ENCODE data around the gene PCDHGA12. TPM values are rescaled to one million over a fixed set of nuclear protein-coding genes. Genes with fewer than 3 reads are reported as not detected.
"Not testable (repeated sequence)": the region's sequence is repeated elsewhere in the genome, so short reads cannot be mapped to it uniquely, and the experiment has no call there.

PCDHGA12 gene
- total RNA-seq: 10 to 100 TPM; 16.2 to 26.0 TPM

DNA sequence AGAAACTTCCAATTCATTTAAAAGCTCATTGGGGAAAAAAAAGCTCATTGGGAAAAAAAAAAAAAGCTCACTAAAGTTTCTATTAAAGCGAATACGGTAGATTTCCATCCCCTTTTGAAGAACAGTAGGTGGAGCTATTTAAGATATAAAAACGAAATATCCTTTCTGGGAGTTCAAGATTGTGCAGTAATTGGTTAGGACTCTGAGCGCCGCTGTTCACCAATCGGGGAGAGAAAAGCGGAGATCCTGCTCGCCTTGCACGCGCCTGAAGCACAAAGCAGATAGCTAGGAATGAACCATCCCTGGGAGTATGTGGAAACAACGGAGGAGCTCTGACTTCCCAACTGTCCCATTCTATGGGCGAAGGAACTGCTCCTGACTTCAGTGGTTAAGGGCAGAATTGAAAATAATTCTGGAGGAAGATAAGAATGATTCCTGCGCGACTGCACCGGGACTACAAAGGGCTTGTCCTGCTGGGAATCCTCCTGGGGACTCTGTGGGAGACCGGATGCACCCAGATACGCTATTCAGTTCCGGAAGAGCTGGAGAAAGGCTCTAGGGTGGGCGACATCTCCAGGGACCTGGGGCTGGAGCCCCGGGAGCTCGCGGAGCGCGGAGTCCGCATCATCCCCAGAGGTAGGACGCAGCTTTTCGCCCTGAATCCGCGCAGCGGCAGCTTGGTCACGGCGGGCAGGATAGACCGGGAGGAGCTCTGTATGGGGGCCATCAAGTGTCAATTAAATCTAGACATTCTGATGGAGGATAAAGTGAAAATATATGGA lies at the start of gene PCDHGA12:
Gene PCDHGA12, plus strand, starts transcription at position 176 of the 782 bp plus-strand sequence. Its CDS starts 253 bp downstream, at position 429.
- TF ChIP-seq, protein P1, sequence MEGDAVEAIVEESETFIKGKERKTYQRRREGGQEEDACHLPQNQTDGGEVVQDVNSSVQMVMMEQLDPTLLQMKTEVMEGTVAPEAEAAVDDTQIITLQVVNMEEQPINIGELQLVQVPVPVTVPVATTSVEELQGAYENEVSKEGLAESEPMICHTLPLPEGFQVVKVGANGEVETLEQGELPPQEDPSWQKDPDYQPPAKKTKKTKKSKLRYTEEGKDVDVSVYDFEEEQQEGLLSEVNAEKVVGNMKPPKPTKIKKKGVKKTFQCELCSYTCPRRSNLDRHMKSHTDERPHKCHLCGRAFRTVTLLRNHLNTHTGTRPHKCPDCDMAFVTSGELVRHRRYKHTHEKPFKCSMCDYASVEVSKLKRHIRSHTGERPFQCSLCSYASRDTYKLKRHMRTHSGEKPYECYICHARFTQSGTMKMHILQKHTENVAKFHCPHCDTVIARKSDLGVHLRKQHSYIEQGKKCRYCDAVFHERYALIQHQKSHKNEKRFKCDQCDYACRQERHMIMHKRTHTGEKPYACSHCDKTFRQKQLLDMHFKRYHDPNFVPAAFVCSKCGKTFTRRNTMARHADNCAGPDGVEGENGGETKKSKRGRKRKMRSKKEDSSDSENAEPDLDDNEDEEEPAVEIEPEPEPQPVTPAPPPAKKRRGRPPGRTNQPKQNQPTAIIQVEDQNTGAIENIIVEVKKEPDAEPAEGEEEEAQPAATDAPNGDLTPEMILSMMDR (IDR thresholded peaks at IDR 0.05): no peak
- ATAC-seq (ENCODE audit: insufficient number of reproducible peaks, low FRiP score, low read depth) (no peak), DNase-seq (ENCODE audit: low spot score) (no peak)
- Histone ChIP-seq H3K4me1 (ENCODE audit: control insufficient read depth in 1 of 2, low read depth in 2 of 2) (no peaks in the 10 kb centered on the region), H3K9me3 (peaks cover 93% of the 10 kb centered on the region), H3K36me3 (no peaks in the 10 kb centered on the region), H3K27ac (no peak within 1 kb of the TSS), H3K27me3 (replicated peaks; ENCODE audit: insufficient read depth) (no peaks in the 10 kb centered on the region), H3K4me3 (peak within 1 kb of the TSS; percentile 57)

DNA sequence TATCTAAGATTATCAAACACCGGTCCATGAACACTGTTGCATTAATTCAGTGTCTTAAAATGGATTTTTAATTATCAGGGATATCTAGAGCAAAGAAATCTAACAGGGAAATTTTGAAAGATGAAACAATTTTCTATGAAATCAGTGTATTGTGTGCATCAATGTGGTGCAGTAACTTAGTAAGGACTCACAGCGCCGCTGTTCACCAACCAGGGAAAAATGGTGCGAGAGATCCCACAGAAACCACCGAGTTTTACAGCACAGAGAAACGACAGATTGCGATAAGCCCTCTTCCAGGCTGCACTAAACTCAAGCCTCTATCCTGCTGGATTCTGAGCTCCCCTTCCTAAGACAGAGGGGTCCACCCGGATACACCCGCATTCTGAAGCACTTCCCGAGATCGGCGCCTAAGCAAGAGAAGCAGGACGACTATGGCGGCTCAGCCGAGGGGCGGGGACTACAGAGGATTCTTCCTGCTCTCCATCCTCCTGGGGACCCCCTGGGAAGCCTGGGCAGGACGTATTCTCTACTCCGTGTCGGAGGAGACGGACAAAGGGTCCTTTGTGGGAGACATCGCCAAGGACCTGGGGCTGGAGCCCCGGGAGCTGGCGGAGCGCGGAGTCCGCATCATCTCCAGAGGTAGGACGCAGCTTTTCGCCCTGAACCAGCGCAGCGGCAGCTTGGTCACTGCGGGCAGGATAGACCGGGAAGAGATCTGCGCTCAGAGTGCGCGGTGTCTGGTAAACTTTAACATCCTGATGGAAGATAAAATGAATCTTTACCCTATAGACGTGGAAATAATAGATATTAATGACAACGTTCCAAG lies 47.6 kb upstream of the PCDHGA12 start, which contains the start of gene PCDHGA7:
Gene PCDHGA7, plus strand, starts transcription at position 274 of the 826 bp plus-strand sequence. Its CDS starts 158 bp downstream, at position 432.
- no peak for ATAC-seq (ENCODE audit: insufficient number of reproducible peaks, low FRiP score, low read depth)
- H3K27ac ChIP-seq: no peak within 1 kb of the TSS
- no peaks in the 10 kb centered on the region for H3K4me1 ChIP-seq (ENCODE audit: control insufficient read depth in 1 of 2, low read depth in 2 of 2)
- no peak for DNase-seq (ENCODE audit: low spot score)
- peaks cover 95% of the 10 kb centered on the region for H3K9me3 ChIP-seq
- H3K36me3 ChIP-seq: no peaks in the 10 kb centered on the region
- no peaks in the 10 kb centered on the region for H3K27me3 ChIP-seq (replicated peaks; ENCODE audit: insufficient read depth)
- H3K4me3 ChIP-seq: peak within 1 kb of the TSS; percentile 19
- TF ChIP-seq, protein P1 (IDR thresholded peaks at IDR 0.05): no peak

DNA sequence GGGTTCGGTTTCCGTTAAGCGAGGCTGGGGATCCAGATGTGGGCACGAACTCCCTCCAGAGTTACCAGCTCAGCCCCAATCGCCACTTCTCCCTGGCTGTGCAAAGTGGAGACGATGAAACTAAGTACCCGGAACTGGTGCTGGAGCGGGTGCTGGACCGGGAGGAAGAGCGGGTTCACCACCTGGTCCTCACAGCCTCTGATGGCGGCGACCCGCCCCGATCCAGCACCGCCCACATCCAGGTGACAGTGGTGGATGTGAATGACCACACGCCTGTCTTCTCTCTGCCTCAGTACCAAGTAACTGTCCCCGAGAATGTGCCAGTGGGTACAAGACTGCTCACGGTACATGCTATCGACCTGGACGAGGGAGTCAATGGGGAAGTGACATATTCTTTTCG lies 47.0 kb upstream of the PCDHGA12 start:
- H3K4me1 ChIP-seq (ENCODE audit: control insufficient read depth in 1 of 2, low read depth in 2 of 2): no peaks in the 10 kb centered on the region
- no peaks in the 10 kb centered on the region for H3K36me3 ChIP-seq
- no peak overlapping the region for H3K27ac ChIP-seq
- TF ChIP-seq, protein P1 (IDR thresholded peaks at IDR 0.05): no peak
- no peak for ATAC-seq (ENCODE audit: insufficient number of reproducible peaks, low FRiP score, low read depth)
- peak overlapping the region; percentile 19 for H3K4me3 ChIP-seq
- no peak for DNase-seq (ENCODE audit: low spot score)
- no peaks in the 10 kb centered on the region for H3K27me3 ChIP-seq (replicated peaks; ENCODE audit: insufficient read depth)
- H3K9me3 ChIP-seq: peaks cover 90% of the 10 kb centered on the region

DNA sequence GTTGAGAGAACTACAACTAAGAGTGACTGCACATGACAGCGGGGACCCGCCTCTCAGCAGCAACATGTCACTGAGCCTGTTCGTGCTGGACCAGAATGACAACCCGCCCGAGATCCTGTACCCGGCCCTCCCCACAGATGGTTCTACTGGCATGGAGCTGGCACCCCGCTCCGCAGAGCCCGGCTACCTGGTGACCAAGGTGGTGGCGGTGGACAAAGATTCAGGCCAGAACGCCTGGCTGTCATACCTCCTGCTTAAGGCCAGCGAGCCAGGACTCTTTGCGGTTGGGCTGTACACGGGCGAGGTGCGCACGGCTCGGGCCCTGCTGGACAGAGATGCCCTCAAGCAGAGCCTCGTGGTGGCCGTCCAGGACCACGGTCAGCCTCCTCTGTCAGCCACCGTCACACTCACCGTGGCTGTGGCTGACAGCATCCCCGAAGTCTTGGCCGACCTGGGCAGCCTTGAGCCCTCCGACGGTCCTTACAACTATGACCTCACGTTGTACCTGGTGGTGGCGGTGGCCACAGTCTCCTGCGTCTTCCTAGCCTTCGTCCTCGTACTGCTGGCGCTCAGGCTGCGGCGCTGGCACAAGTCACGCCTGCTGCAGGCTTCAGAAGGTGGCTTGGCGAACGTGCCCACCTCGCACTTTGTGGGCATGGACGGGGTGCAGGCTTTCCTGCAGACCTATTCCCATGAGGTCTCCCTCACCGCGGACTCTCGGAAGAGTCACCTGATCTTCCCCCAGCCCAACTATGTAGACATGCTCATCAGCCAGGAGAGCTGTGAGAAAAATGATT lies 45.6 kb upstream of the PCDHGA12 start:
- ATAC-seq (ENCODE audit: insufficient number of reproducible peaks, low FRiP score, low read depth) (no peak), DNase-seq (ENCODE audit: low spot score) (no peak)
- Histone ChIP-seq H3K27me3 (replicated peaks; ENCODE audit: insufficient read depth) (no peaks in the 10 kb centered on the region), H3K9me3 (peaks cover 93% of the 10 kb centered on the region), H3K4me3 (peak overlapping the region; percentile 8), H3K27ac (no peak overlapping the region), H3K36me3 (no peaks in the 10 kb centered on the region), H3K4me1 (ENCODE audit: control insufficient read depth in 1 of 2, low read depth in 2 of 2) (no peaks in the 10 kb centered on the region)
- TF ChIP-seq, protein P1 (IDR thresholded peaks at IDR 0.05): no peak

DNA sequence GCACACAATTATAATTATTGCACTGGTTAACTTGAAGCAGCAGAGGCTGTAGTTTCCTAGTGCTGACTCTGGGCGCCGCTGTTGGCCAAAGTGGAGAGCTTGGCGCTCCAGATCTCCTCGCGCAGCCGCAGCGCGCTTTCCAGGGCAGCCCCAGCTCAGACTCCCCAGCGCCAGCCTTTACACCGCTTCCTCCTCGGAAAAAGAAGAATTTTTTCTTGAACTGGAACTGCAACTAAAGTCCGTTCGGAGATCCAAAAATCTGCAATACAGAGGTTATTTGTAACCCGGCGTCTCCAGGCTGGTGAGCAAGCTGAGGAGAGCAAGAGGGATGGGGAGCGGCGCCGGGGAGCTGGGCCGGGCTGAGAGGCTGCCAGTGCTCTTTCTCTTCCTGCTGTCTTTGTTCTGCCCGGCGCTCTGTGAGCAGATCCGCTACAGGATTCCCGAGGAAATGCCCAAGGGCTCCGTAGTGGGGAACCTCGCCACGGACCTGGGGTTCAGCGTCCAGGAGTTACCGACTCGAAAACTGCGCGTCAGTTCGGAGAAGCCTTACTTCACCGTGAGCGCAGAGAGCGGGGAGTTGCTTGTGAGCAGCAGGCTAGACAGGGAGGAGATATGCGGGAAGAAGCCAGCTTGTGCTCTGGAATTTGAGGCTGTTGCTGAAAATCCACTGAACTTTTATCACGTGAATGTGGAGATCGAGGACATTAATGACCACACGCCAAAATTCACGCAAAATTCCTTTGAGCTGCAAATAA lies 42.6 kb upstream of the PCDHGA12 start, which contains the start of gene PCDHGB4:
Gene PCDHGB4, plus strand, starts transcription at position 142 of the 755 bp plus-strand sequence. Its CDS starts 187 bp downstream, at position 329.
- H3K27me3 ChIP-seq (replicated peaks; ENCODE audit: insufficient read depth); H3K4me1 ChIP-seq (ENCODE audit: control insufficient read depth in 1 of 2, low read depth in 2 of 2); H3K27ac ChIP-seq; DNase-seq (ENCODE audit: low spot score); ATAC-seq (ENCODE audit: insufficient number of reproducible peaks, low FRiP score, low read depth); H3K36me3 ChIP-seq: not testable (repeated sequence)
- Histone ChIP-seq H3K4me3 (peak within 1 kb of the TSS; percentile 37), H3K9me3 (peaks cover 95% of the 10 kb centered on the region)

All from thoracic aorta (tissue), 2 donors.